Neural progenitor cell (in vitro differentiated cells): ENCODE data around the gene CYSLTR2. TPM values are rescaled to one million over a fixed set of nuclear protein-coding genes. Genes with fewer than 3 reads are reported as not detected.

Experiments used
- DNase-seq: peaks from one replicate; pipeline ENCODE4 v3.0.0-alpha.2; 2016; ENCODE audit warnings: low spot score
- H2AFZ ChIP-seq: fragments of 200-600 bp; sonication (generic); replicated peaks from 2 replicates; pipeline ENCODE4 v1.6.1; 2016; ENCODE audit warnings: antibody characterized with exemption
- H3F3A ChIP-seq: fragments of 200-600 bp; sonication (generic); 2 replicates; pipeline ENCODE4 v1.6.1; 2016; ENCODE audit warnings: antibody characterized with exemption, low read depth
- H3K27ac ChIP-seq: fragments of 200-600 bp; sonication (generic); 2 replicates; pipeline ENCODE4 v1.5.1; 2016; ENCODE audit warnings: mild to moderate bottlenecking
- H3K27me3 ChIP-seq: fragments of 200-600 bp; sonication (generic); 2 replicates; pipeline ENCODE4 v1.6.1; 2016; ENCODE audit warnings: mild to moderate bottlenecking, moderate library complexity
- H3K36me3 ChIP-seq: fragments of 200-600 bp; sonication (generic); 2 replicates; pipeline ENCODE4 v1.5.1; 2016
- H3K4me1 ChIP-seq: fragments of 200-600 bp; sonication (generic); 2 replicates; pipeline ENCODE4 v1.6.1; 2016; ENCODE audit warnings: mixed run types
- H3K4me2 ChIP-seq: fragments of 200-600 bp; sonication (generic); 2 replicates; pipeline ENCODE4 v1.6.1; 2016
- H3K4me3 ChIP-seq: fragments of 200-600 bp; sonication (generic); 2 replicates; pipeline ENCODE4 v1.5.1; 2016
- H3K79me2 ChIP-seq: fragments of 200-600 bp; sonication (generic); 2 replicates; pipeline ENCODE4 v1.6.1; 2016; ENCODE audit warnings: low read depth
- H3K9ac ChIP-seq: fragments of 200-600 bp; sonication (generic); 2 replicates; pipeline ENCODE4 v1.6.1; 2016
- H3K9me3 ChIP-seq: fragments of 200-600 bp; sonication (generic); 2 replicates; pipeline ENCODE4 v1.5.1; 2016; ENCODE audit warnings: low read depth
- H4K20me1 ChIP-seq: fragments of 200-600 bp; sonication (generic); 2 replicates; pipeline ENCODE4 v1.6.1; 2016; ENCODE audit warnings: low read depth
- H3K27ac Mint-ChIP-seq: 3 replicates; pipeline ENCODE4 v1.8.0; 2021; ENCODE audit warnings: mixed read lengths
- H3K27me3 Mint-ChIP-seq: 2 replicates; pipeline ENCODE4 v1.8.0; 2022; ENCODE audit warnings: low read depth, mild to moderate bottlenecking, inconsistent platforms, moderate library complexity, mixed read lengths; ENCODE audit not compliant: insufficient read depth
- H3K36me3 Mint-ChIP-seq: 3 replicates; pipeline ENCODE4 v1.8.0; 2021; ENCODE audit warnings: mixed read lengths
- H3K4me1 Mint-ChIP-seq: 3 replicates; pipeline ENCODE4 v1.8.0; 2021; ENCODE audit warnings: mixed read lengths
- H3K4me3 Mint-ChIP-seq: 3 replicates; pipeline ENCODE4 v1.8.0; 2021; ENCODE audit warnings: mild to moderate bottlenecking, moderate library complexity, mixed read lengths
- H3K9me3 Mint-ChIP-seq: 3 replicates; pipeline ENCODE4 v1.8.0; 2020; ENCODE audit warnings: mixed read lengths
- EZH2 ChIP-seq: fragments of 200-600 bp; sonication (generic); IDR thresholded peaks from 2 replicates; pipeline ENCODE4 v1.6.1; 2017; ENCODE audit warnings: antibody characterized with exemption, mild to moderate bottlenecking, moderate library complexity
- EZH2phosphoT487 ChIP-seq: fragments of 200-600 bp; sonication (generic); IDR thresholded peaks from 2 replicates; pipeline ENCODE4 v1.6.1; 2017; ENCODE audit warnings: antibody characterized with exemption
- total RNA-seq: library from RNA; depleted of rRNA; stranded (reverse); fragments of >200 nt; gene quantifications from 2 replicates; pipeline ENCODE4 v1.2.3, GENCODE V29; 2015; ENCODE audit warnings: low replicate concordance
- TF ChIP-seq, protein P1 (sequence below): fragments of 200-600 bp; sonication (generic); IDR thresholded peaks from 2 replicates; pipeline ENCODE4 v1.5.1; 2017; ENCODE audit warnings: antibody characterized with exemption, mild to moderate bottlenecking

CYSLTR2 gene
- total RNA-seq, 1 donor from 2014 or later: not detected

DNA sequence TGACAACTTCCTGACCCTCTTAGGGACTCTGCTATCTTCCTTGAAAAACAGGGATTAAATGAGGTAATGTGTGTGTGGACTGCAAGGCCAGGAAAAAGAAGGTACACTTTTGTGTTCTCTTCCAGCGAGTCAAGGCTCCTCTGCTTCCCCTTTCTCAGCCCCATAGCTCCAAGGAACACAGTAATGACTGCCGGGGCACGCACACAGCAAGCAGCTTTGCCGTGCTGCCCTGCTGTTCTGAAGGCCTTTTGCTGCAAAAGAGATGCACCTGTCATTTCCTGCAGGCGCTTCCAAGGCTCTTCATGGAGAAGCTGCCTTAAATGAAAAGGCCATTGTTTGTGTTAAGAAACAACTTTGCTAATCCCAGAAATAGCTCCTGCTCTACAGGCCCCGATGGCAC, 84.6 kb downstream of the CYSLTR2 start:
- no peaks in the 10 kb centered on the region for H3K9me3 Mint-ChIP-seq
- TF ChIP-seq EZH2phosphoT487 (no peak), EZH2 (no peak)
- TF ChIP-seq, protein P1, sequence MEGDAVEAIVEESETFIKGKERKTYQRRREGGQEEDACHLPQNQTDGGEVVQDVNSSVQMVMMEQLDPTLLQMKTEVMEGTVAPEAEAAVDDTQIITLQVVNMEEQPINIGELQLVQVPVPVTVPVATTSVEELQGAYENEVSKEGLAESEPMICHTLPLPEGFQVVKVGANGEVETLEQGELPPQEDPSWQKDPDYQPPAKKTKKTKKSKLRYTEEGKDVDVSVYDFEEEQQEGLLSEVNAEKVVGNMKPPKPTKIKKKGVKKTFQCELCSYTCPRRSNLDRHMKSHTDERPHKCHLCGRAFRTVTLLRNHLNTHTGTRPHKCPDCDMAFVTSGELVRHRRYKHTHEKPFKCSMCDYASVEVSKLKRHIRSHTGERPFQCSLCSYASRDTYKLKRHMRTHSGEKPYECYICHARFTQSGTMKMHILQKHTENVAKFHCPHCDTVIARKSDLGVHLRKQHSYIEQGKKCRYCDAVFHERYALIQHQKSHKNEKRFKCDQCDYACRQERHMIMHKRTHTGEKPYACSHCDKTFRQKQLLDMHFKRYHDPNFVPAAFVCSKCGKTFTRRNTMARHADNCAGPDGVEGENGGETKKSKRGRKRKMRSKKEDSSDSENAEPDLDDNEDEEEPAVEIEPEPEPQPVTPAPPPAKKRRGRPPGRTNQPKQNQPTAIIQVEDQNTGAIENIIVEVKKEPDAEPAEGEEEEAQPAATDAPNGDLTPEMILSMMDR: no peak
- Histone ChIP-seq H3K27me3 (no peaks in the 10 kb centered on the region), H2AFZ (no peak overlapping the region), H3K4me3 (no peak overlapping the region), H3K27ac (no peak overlapping the region), H4K20me1 (no peaks in the 10 kb centered on the region), H3F3A (no peaks in the 10 kb centered on the region), H3K36me3 (no peaks in the 10 kb centered on the region), H3K9me3 (no peaks in the 10 kb centered on the region), H3K79me2 (no peaks in the 10 kb centered on the region), H3K4me2 (no peak overlapping the region), H3K4me1 (peaks cover 5% of the 10 kb centered on the region), H3K9ac (no peak overlapping the region)
- H3K27me3 Mint-ChIP-seq: peaks cover 3% of the 10 kb centered on the region
- H3K36me3 Mint-ChIP-seq: no peaks in the 10 kb centered on the region
- no peak overlapping the region for H3K27ac Mint-ChIP-seq
- no peaks in the 10 kb centered on the region for H3K4me1 Mint-ChIP-seq
- H3K4me3 Mint-ChIP-seq: no peak overlapping the region
- peak; percentile 3 for DNase-seq

DNA sequence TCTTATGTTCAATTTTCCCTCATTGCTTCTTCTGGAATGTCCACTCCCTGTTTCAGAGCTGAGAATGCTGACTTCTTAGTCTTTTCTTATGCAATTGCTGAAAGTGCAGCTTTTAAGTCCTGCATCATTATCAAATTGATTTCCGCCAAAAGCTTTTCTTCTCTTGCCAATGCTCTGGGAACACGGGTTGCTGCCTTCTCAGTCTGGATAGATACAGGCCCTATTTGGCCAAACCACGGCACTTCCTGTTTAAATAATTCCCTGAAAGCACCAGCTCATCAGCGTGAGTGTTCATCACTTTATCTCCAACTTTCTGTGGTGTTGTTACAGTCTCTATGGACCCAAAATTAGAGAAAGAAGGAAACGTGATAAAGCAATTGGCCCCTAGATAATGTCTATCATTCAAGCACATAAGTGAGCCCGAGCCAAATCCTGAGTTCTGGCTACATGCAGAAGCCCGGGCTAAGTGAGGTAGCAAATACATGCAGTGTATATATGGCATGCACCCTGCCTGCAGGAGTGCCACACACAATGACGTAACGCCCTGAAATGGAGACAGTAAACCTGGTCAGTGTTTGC, 85.7 kb downstream of the CYSLTR2 start:
- Histone ChIP-seq H3F3A (no peaks in the 10 kb centered on the region), H3K9me3 (no peaks in the 10 kb centered on the region), H3K27ac (no peak overlapping the region), H3K4me2 (no peak overlapping the region), H3K36me3 (no peaks in the 10 kb centered on the region), H3K27me3 (no peaks in the 10 kb centered on the region), H4K20me1 (no peaks in the 10 kb centered on the region), H3K79me2 (no peaks in the 10 kb centered on the region), H2AFZ (peak overlapping the region; percentile 8), H3K4me1 (peaks cover 5% of the 10 kb centered on the region), H3K9ac (no peak overlapping the region), H3K4me3 (no peak overlapping the region)
- Mint-ChIP-seq H3K4me1 (no peaks in the 10 kb centered on the region), H3K36me3 (no peaks in the 10 kb centered on the region), H3K27me3 (peaks cover 3% of the 10 kb centered on the region), H3K9me3 (no peaks in the 10 kb centered on the region), H3K27ac (no peak overlapping the region), H3K4me3 (no peak overlapping the region)
- no peak for DNase-seq
- TF ChIP-seq, protein P1: no peak
- TF ChIP-seq EZH2phosphoT487 (no peak), EZH2 (no peak)

DNA sequence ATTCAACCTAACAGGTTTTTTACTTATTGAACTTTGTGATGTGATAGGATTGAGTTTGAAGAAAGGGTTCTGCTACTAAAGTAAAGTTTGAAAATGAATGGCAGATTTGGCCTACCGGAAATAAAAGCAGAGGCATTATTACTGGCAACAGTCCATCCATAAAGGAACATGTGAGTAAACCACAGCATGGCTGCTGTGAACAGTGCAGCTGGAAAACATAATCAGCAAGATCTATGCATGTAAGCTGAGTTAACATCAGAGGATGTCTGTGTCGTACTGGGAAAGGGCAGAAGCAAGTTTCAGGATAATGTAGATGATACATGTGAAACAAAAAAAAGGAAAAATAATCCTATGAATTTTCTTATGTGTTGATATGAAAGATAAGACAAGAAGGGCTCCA, 87.6 kb downstream of the CYSLTR2 start:
- Histone ChIP-seq H3K9me3 (no peaks in the 10 kb centered on the region), H3K4me2 (no peak overlapping the region), H3F3A (no peaks in the 10 kb centered on the region), H3K36me3 (no peaks in the 10 kb centered on the region), H4K20me1 (no peaks in the 10 kb centered on the region), H3K4me3 (no peak overlapping the region), H3K27me3 (no peaks in the 10 kb centered on the region), H2AFZ (no peak overlapping the region), H3K4me1 (peaks cover 5% of the 10 kb centered on the region), H3K79me2 (no peaks in the 10 kb centered on the region), H3K27ac (no peak overlapping the region), H3K9ac (no peak overlapping the region)
- Mint-ChIP-seq H3K4me3 (no peak overlapping the region), H3K27me3 (no peaks in the 10 kb centered on the region), H3K9me3 (no peaks in the 10 kb centered on the region), H3K27ac (no peak overlapping the region), H3K4me1 (no peaks in the 10 kb centered on the region), H3K36me3 (no peaks in the 10 kb centered on the region)
- no peak for DNase-seq
- TF ChIP-seq, protein P1: no peak
- TF ChIP-seq EZH2phosphoT487: no peak
- TF ChIP-seq EZH2: no peak
